Measurements from ENCODE around the gene LRCH1.

The LRCH1 gene

DNA sequence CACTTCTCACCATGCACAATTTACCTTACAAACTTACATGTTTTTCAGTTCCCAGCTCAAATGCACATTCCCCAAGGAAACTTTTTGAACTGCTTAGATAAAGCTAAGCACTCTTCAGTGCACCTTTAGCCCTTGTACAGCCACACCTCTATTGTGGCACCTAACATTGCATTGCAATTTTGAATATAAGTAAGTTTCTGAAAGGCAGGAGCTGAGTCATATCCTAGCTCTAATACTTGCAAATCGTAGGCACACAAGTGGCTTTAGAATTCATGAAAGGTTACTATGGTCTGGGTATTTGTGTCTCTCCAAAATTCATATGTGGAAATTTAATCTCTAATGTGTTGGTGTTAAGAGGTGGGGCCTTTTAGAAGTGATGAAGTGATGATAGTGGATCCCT is 248.9 kb downstream of the LRCH1 start:
- no peak for DNase-seq (ENCODE audit: low read depth)

All from HS-5 (cell line).